Tibial nerve (tissue), 4 donors: ENCODE measurements around the gene ITM2C. TPM values are rescaled to one million over a fixed set of nuclear protein-coding genes. Genes with fewer than 3 reads are reported as not detected.

Source experiments
- DNase-seq, 2 donors: peaks; one replicate each; pipeline ENCODE4 v3.0.0-alpha.2; 2019; ENCODE audit warnings: low spot score in 2 of 2
- H3K27ac ChIP-seq, 4 donors: fragments of 200-600 bp; sonication (generic) in 3 of 4; one replicate each; pipeline ENCODE4 v1.5.1; 2017 to 2019; ENCODE audit warnings: mild to moderate bottlenecking in 1 of 4
- H3K27me3 ChIP-seq, 2 donors: fragments of 200-600 bp; sonication (generic) in 1 of 2; one replicate each; pipeline versions ENCODE4 v1.5.1 to v1.6.0; 2017 to 2019
- H3K36me3 ChIP-seq, 3 donors: fragments of 200-600 bp; sonication (generic); one replicate each; pipeline ENCODE4 v1.5.1; 2018 to 2019
- H3K4me1 ChIP-seq, 4 donors: fragments of 200-600 bp; sonication (generic) in 3 of 4; one replicate each; pipeline ENCODE4 v1.5.1; 2017 to 2019
- H3K4me3 ChIP-seq, 4 donors: fragments of 200-600 bp; sonication (generic) in 3 of 4; one replicate each; pipeline ENCODE4 v1.5.1; 2017 to 2019; ENCODE audit warnings: mild to moderate bottlenecking in 1 of 4, moderate library complexity in 1 of 4
- H3K9me3 ChIP-seq, 4 donors: fragments of 200-600 bp; sonication (generic) in 3 of 4; one replicate each; pipeline ENCODE4 v1.5.1; 2017 to 2019
- EP300 ChIP-seq, 2 donors: sonication (generic); formaldehyde crosslinking; IDR thresholded peaks; one replicate each; pipeline ENCODE4 v1.6.1; 2017; ENCODE audit warnings: antibody characterized with exemption in 2 of 2, mild to moderate bottlenecking in 1 of 2
- POLR2A ChIP-seq, 2 donors: fragments of 450-650 bp; IDR thresholded peaks; one replicate each; pipeline ENCODE4 v1.6.1; 2017; ENCODE audit warnings: antibody characterized with exemption in 2 of 2, mild to moderate bottlenecking in 2 of 2, moderate library complexity in 2 of 2
- WGBS, 2 donors: methylation state at CpG; one replicate each; pipeline ENCODE4 v1.1.5; 2018; 5-methylcytosine and 5-hydroxymethylcytosine counted together
- total RNA-seq, 4 donors: library from RNA; depleted of rRNA; stranded (reverse); fragments of >200 nt; gene quantifications; one replicate each; pipeline ENCODE4 v1.1.0, GENCODE V29; 2016
- TF ChIP-seq, protein P1 (sequence below), 5 experiments: fragments of 200-600 bp in 3 of 5; fragments of 450-650 bp in 2 of 5; sonication (generic) in 3 of 5; IDR thresholded peaks; one replicate each; pipeline ENCODE4 v1.5.1; 2016 to 2019; ENCODE audit warnings: antibody characterized with exemption in 5 of 5, mild to moderate bottlenecking in 3 of 5, moderate library complexity in 2 of 5

Gene ITM2C
- total RNA-seq, 4 donors from 2014 or later: 80.1 to 146 (median 128) TPM

DNA sequence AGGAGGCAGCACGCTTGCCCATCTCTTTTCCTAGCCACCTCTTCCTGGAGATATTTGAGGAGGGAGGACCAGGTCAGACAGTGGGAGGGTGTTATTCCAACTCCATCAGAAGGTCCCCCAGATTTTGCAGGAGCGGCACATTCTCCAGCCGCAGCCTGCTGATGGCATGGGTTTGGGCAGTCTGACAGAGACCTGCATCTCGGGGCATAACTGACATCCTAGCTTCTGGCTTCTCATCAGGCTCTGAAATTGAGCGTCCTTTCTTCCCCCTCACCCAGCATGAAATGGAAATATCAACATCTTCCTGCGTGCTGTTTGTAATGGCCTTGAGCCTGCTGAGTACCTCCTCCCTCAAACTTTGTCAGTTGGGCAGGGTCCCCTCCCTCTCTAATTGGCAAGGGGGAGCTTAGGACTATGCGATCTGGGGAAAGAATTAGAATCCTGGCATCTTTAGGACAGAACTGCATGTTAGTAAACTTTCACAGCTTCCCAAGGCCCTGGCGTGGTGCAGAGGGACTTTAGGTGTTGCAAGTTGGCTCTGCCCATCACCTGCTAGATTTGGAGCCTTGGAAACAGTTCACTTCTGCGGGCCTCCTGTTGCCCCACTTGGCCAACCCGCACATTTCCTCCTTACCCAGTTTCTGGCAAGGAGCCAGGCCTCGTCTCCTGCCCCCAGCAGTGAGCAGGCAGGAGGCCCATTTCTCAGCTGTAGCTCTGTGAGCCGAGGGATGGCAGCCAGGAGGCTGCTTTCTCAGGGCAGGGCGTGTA is 2.2 kb downstream of the ITM2C start:
- peaks cover 0 to 21% of the 10 kb centered on the region in 2 donors for H3K27me3 ChIP-seq
- WGBS, 2 donors: 29 to 38% methylated on average over 10 of the region's 13 CpGs
- no peak for DNase-seq
- peak overlapping the region in 3 of 4 donors; percentile 84 to 88 (median 87) for H3K27ac ChIP-seq
- TF ChIP-seq, protein P1, sequence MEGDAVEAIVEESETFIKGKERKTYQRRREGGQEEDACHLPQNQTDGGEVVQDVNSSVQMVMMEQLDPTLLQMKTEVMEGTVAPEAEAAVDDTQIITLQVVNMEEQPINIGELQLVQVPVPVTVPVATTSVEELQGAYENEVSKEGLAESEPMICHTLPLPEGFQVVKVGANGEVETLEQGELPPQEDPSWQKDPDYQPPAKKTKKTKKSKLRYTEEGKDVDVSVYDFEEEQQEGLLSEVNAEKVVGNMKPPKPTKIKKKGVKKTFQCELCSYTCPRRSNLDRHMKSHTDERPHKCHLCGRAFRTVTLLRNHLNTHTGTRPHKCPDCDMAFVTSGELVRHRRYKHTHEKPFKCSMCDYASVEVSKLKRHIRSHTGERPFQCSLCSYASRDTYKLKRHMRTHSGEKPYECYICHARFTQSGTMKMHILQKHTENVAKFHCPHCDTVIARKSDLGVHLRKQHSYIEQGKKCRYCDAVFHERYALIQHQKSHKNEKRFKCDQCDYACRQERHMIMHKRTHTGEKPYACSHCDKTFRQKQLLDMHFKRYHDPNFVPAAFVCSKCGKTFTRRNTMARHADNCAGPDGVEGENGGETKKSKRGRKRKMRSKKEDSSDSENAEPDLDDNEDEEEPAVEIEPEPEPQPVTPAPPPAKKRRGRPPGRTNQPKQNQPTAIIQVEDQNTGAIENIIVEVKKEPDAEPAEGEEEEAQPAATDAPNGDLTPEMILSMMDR (IDR thresholded peaks at IDR 0.05): no peak
- no peak for TF ChIP-seq POLR2A (IDR thresholded peaks at IDR 0.05)
- TF ChIP-seq EP300 (IDR thresholded peaks at IDR 0.05): no peak
- peak overlapping the region in 1 of 4 donors; percentile 84 for H3K4me3 ChIP-seq
- no peaks in the 10 kb centered on the region for H3K9me3 ChIP-seq
- H3K4me1 ChIP-seq: peaks cover 0 to 75% (median 31%) of the 10 kb centered on the region in 4 donors
- no peaks in the 10 kb centered on the region for H3K36me3 ChIP-seq

- H3K27me3 ChIP-seq: peaks cover 0 to 21% of the 10 kb centered on the region in 2 donors
- 56 to 61% methylated on average over 15 of the region's 15 CpGs for WGBS, 2 donors
- no peak overlapping the region for H3K4me3 ChIP-seq
- peak overlapping the region in 2 of 4 donors; percentile 17 to 88 for H3K27ac ChIP-seq
- peaks cover 0 to 75% (median 33%) of the 10 kb centered on the region in 4 donors for H3K4me1 ChIP-seq
- H3K9me3 ChIP-seq: no peaks in the 10 kb centered on the region
- H3K36me3 ChIP-seq: peaks cover 0 to 1% (median 0%) of the 10 kb centered on the region in 3 donors
- no peak for DNase-seq
- TF ChIP-seq, protein P1 (IDR thresholded peaks at IDR 0.05): no peak
- TF ChIP-seq POLR2A (IDR thresholded peaks at IDR 0.05) (no peak), EP300 (IDR thresholded peaks at IDR 0.05) (no peak)
Measured at GRCh38 chr2:230868161-230868946, 3.6 kb downstream of the ITM2C start.

DNA sequence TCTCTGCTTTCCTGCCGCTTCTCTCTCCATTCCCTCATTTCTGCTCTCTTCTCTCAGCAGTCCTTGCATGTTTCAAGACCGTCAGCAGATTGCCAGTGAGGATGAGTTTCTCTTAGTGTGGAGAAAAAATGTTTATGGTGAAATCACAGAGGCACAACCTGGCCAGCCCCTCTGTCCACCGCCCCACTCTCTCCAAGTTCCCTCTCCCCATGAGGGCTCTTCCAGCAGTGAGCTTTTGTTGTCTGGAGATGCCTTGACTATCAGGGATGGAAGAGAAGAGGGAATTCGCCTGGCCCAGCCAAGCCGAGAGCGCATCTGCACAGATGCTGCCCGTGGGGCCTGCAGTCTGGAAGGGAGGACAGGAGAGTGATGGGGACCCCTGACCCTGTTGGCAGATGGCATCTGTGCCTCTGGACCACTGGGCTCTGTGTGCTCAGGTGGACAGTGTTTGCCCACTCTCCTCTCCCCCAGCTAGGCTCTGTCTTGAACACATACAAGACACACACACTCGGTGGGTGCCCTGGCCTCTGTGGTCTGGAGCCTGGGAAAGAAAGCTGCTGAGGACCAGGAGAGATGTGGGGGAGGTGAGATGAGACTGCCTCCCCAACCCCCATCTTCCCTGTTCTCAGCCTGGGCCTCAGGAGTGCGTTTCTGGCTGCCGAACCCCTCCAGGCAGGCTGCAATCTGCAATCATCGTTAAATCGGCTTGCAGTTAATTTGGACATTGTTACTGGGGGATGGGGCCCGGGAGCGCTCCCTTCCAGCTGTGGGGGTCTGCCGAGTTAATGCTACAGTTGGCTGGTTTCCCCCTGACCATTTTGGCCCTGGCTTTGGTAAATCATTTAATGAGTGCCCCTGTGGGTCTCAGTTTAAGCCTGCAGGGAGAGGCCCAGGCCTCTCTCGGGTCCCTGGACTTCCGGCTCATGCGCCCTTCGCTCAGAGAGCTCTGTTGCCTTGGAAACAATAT is 4.5 kb downstream of the ITM2C start:
- Histone ChIP-seq H3K9me3 (no peaks in the 10 kb centered on the region), H3K36me3 (peaks cover 0 to 7% (median 0%) of the 10 kb centered on the region in 3 donors), H3K4me3 (no peak overlapping the region), H3K27ac (peak overlapping the region in 2 of 4 donors; percentile 17 to 88), H3K27me3 (peaks cover 0 to 16% of the 10 kb centered on the region in 2 donors), H3K4me1 (peaks cover 0 to 75% (median 33%) of the 10 kb centered on the region in 4 donors)
- DNase-seq: no peak
- TF ChIP-seq, protein P1 (IDR thresholded peaks at IDR 0.05): no peak
- TF ChIP-seq POLR2A (IDR thresholded peaks at IDR 0.05) (no peak), EP300 (IDR thresholded peaks at IDR 0.05) (no peak)
- 67 to 77% methylated on average over 17 to 19 of the region's 19 CpGs for WGBS, 2 donors

DNA sequence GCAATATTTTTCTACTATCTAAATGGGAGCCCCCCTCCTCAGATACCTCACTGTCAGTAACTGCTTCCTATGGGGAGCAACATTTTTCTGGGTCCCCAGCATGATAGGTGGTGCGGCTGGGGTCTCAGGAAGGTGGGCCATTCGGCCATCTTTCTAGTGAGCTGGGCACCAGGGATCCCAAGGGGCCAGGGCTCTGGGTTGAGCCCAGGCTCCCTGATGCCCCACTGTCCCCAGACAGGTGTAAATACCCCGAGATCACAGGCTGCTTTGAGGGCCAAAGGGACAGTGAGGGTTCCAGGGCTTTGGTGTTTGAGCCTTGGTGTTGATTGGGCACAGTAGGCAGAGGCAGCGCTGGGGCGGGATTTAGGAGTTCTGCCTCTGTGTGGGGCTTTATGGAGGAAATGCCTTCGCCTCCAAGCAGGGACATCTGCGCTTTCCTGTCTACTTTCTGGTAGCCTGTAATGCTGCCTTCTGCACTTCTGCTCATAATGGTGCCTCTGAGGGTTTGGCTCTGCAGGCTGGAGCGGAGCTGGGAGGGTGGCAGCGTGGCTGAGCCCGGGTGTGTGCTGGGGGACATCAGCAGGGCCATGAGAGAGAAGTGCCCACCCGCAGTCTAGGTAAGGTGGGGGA is 5.3 kb downstream of the ITM2C start:
- TF ChIP-seq POLR2A (IDR thresholded peaks at IDR 0.05) (no peak), EP300 (IDR thresholded peaks at IDR 0.05) (no peak)
- TF ChIP-seq, protein P1 (IDR thresholded peaks at IDR 0.05): no peak

More for the DNA sequence above, 5.3 kb downstream of the ITM2C start:
- Histone ChIP-seq H3K4me3 (no peak overlapping the region), H3K9me3 (no peaks in the 10 kb centered on the region), H3K27ac (peak overlapping the region in 2 of 4 donors; percentile 12 to 23), H3K27me3 (peaks cover 0 to 12% of the 10 kb centered on the region in 2 donors), H3K36me3 (peaks cover 0 to 15% (median 0%) of the 10 kb centered on the region in 3 donors), H3K4me1 (peaks cover 0 to 68% (median 31%) of the 10 kb centered on the region in 4 donors)
- no peak for DNase-seq
- 82 to 88% methylated on average over 10 to 11 of the region's 11 CpGs for WGBS, 2 donors
